HepG2 (cell line): ENCODE data around the gene COL18A1. TPM values are rescaled to one million over a fixed set of nuclear protein-coding genes. Genes with fewer than 3 reads are reported as not detected.

ENCODE experiments used
- AGO1 ChIP-seq: fragments of 200-400 bp; formaldehyde crosslinking; IDR thresholded peaks from 2 replicates; pipeline ENCODE4 v1.6.1; 2017; ENCODE audit warnings: mild to moderate bottlenecking, low read depth, low read length, moderate library complexity; ENCODE audit not compliant: poor library complexity, severe bottlenecking
- ARNT ChIP-seq: fragments of 450-650 bp; IDR thresholded peaks from 2 replicates; pipeline ENCODE4 v1.6.1; 2017
- ATF6 ChIP-seq: sonication (generic); formaldehyde crosslinking; conservative IDR thresholded peaks from 2 replicates; pipeline ENCODE4 v1.4.0; 2020; ENCODE audit warnings: missing genetic modification reagents
- EED ChIP-seq: sonication (generic); formaldehyde crosslinking; IDR thresholded peaks from 2 replicates; pipeline ENCODE4 v1.5.0; 2020; ENCODE audit warnings: mild to moderate bottlenecking, missing genetic modification reagents
- FOXM1 ChIP-seq: sonication (generic); formaldehyde crosslinking; IDR thresholded peaks from 2 replicates; pipeline ENCODE4 v1.5.0; 2020; ENCODE audit warnings: missing genetic modification reagents
- HDAC2 ChIP-seq: sonication (generic); formaldehyde crosslinking; IDR thresholded peaks from 2 replicates; pipeline ENCODE4 v1.4.0; 2020; ENCODE audit warnings: missing genetic modification reagents
- HNRNPLL ChIP-seq: fragments of 200-400 bp; formaldehyde crosslinking; IDR thresholded peaks from 2 replicates; pipeline ENCODE4 v1.6.1; 2017; ENCODE audit warnings: mild to moderate bottlenecking, low read depth, low read length; ENCODE audit not compliant: poor library complexity, severe bottlenecking
- JUNB ChIP-seq: sonication (generic); formaldehyde crosslinking; IDR thresholded peaks from 2 replicates; pipeline ENCODE4 v1.8.0; 2022; ENCODE audit warnings: missing genetic modification reagents, mild to moderate bottlenecking, borderline replicate concordance
- POGK ChIP-seq: sonication (generic); formaldehyde crosslinking; conservative IDR thresholded peaks from 2 replicates; pipeline ENCODE4 v1.8.0; 2022; ENCODE audit warnings: mild to moderate bottlenecking, moderate library complexity, missing genetic modification reagents
- POLR2AphosphoS5 ChIP-seq: IDR thresholded peaks from 2 replicates; pipeline ENCODE4 v1.6.1; 2012; ENCODE audit warnings: low read depth, low read length
- TAF1 ChIP-seq: sonication (generic); formaldehyde crosslinking; IDR thresholded peaks from 2 replicates; pipeline ENCODE4 v1.4.0; 2020; ENCODE audit warnings: missing genetic modification reagents
- YY1 ChIP-seq: IDR thresholded peaks from 2 replicates; pipeline ENCODE4 v1.6.1; 2011; ENCODE audit warnings: low read length, low read depth, moderate library complexity, mild to moderate bottlenecking; ENCODE audit not compliant: insufficient read depth, insufficient replicate concordance
- ZBTB21 ChIP-seq: sonication (generic); formaldehyde crosslinking; IDR thresholded peaks from 2 replicates; pipeline ENCODE4 v1.4.0; 2020; ENCODE audit warnings: missing genetic modification reagents
- ZFP36L1 ChIP-seq: sonication (generic); formaldehyde crosslinking; IDR thresholded peaks from 2 replicates; pipeline ENCODE4 v1.8.0; 2022; ENCODE audit warnings: mild to moderate bottlenecking, missing genetic modification reagents, moderate library complexity
- ZKSCAN1 ChIP-seq: fragments of 150-350 bp; IDR thresholded peaks from 2 replicates; pipeline ENCODE4 v1.6.1; 2014; ENCODE audit warnings: low read length
- ZNF3 ChIP-seq: IDR thresholded peaks from 2 replicates; pipeline ENCODE4 v1.7.0; 2017; ENCODE audit warnings: inconsistent platforms
- ZNF501 ChIP-seq: sonication (generic); formaldehyde crosslinking; IDR thresholded peaks from 2 replicates; pipeline ENCODE4 v1.5.1; 2020; ENCODE audit warnings: mild to moderate bottlenecking, moderate library complexity, missing genetic modification reagents
- ZNF639 ChIP-seq: conservative IDR thresholded peaks from 2 replicates; pipeline ENCODE4 v1.6.1; 2018; ENCODE audit warnings: missing genetic modification reagents
- ZNF660 ChIP-seq: sonication (generic); formaldehyde crosslinking; IDR thresholded peaks from 2 replicates; pipeline ENCODE4 v1.5.1; 2020; ENCODE audit warnings: mild to moderate bottlenecking, low read depth, missing genetic modification reagents, borderline replicate concordance
- ZSCAN20 ChIP-seq: sonication (generic); formaldehyde crosslinking; IDR thresholded peaks from 2 replicates; pipeline ENCODE4 v1.4.0; 2020; ENCODE audit warnings: missing genetic modification reagents, mild to moderate bottlenecking, borderline replicate concordance
- ZSCAN22 ChIP-seq: sonication (generic); formaldehyde crosslinking; IDR thresholded peaks from 2 replicates; pipeline ENCODE4 v1.4.0; 2020; ENCODE audit warnings: mild to moderate bottlenecking, missing genetic modification reagents
- ZSCAN31 ChIP-seq: sonication (generic); formaldehyde crosslinking; IDR thresholded peaks from 2 replicates; pipeline ENCODE4 v1.5.0; 2020; ENCODE audit warnings: low read depth, mild to moderate bottlenecking, missing genetic modification reagents
- polyA plus RNA-seq, 8 experiments: library from polyadenylated mRNA; depleted of rRNA in 3 of 8; stranded (reverse) in 7 of 8; unstranded in 1 of 8; fragments of >200 nt; fragmentation: Illumina TruSeq in 4 of 8; extraction: Trizol in 4 of 8; gene quantifications; 2 replicates each; pipeline versions ENCODE4 v1.2.1 to v1.2.3, GENCODE V29; 2011 to 2016; ENCODE audit warnings: low read depth in 4 of 8, missing spikeins in 1 of 8, mixed read lengths in 1 of 8; ENCODE audit not compliant: insufficient read depth in 1 of 8
- total RNA-seq, 5 experiments: library from RNA; depleted of rRNA; stranded (reverse); fragments of >200 nt; fragmentation: Illumina TruSeq; extraction: Trizol; gene quantifications; 2 replicates each; pipeline ENCODE4 v1.2.3, GENCODE V29; 2016; ENCODE audit warnings: low read depth in 1 of 5
- TF ChIP-seq, protein P1 (sequence below): sonication (generic); formaldehyde crosslinking; IDR thresholded peaks from 2 replicates; pipeline ENCODE4 v1.5.1; 2020; ENCODE audit warnings: mild to moderate bottlenecking, missing genetic modification reagents, moderate library complexity

Gene COL18A1
- total and polyA plus RNA-seq, 2 of the 13 experiments (the other 11 are each of a cell fraction or from before 2014, with no cell fraction given), result 79.0 to 102 TPM

DNA sequence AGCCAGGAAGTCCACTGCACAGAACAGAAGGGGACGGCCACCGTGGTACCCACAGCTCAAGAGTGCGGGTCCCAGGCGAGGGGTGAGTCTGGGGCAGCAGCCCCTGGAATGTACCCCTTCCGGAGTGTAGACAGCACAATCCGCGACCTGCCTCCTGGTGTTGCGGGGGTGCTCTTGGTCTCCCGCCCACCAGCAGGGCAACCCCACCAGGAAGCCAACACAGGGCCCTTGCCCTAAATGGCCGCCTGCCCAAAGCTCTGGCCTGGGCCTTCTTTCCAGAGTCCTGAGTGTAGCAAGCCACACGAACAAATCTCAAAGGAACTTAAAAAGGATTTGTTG is 138.4 kb downstream of the COL18A1 start (continued):
- TF ChIP-seq FOXM1 (CRISPR knock-in tag) (no peak), POLR2AphosphoS5 (no peak), ZKSCAN1 (no peak), ZNF3 (CRISPR knock-in tag) (no peak), ZFP36L1 (CRISPR knock-in tag) (no peak), HNRNPLL (no peak), ZBTB21 (CRISPR knock-in tag) (no peak), EED (CRISPR knock-in tag) (no peak), ZSCAN31 (CRISPR knock-in tag) (no peak), ZSCAN22 (CRISPR knock-in tag) (no peak), TAF1 (no peak), ZNF639 (no peak), ARNT (no peak), ZNF501 (CRISPR knock-in tag) (peak; percentile 17; the same call in 1 of the 2 replicates), YY1 (peak; percentile 40), JUNB (no peak), POGK (CRISPR knock-in tag) (no peak), HDAC2 (CRISPR knock-in tag) (no peak), ATF6 (CRISPR knock-in tag) (no peak), ZSCAN20 (CRISPR knock-in tag) (no peak), ZNF660 (CRISPR knock-in tag) (no peak), AGO1 (no peak)
- TF ChIP-seq, protein P1, sequence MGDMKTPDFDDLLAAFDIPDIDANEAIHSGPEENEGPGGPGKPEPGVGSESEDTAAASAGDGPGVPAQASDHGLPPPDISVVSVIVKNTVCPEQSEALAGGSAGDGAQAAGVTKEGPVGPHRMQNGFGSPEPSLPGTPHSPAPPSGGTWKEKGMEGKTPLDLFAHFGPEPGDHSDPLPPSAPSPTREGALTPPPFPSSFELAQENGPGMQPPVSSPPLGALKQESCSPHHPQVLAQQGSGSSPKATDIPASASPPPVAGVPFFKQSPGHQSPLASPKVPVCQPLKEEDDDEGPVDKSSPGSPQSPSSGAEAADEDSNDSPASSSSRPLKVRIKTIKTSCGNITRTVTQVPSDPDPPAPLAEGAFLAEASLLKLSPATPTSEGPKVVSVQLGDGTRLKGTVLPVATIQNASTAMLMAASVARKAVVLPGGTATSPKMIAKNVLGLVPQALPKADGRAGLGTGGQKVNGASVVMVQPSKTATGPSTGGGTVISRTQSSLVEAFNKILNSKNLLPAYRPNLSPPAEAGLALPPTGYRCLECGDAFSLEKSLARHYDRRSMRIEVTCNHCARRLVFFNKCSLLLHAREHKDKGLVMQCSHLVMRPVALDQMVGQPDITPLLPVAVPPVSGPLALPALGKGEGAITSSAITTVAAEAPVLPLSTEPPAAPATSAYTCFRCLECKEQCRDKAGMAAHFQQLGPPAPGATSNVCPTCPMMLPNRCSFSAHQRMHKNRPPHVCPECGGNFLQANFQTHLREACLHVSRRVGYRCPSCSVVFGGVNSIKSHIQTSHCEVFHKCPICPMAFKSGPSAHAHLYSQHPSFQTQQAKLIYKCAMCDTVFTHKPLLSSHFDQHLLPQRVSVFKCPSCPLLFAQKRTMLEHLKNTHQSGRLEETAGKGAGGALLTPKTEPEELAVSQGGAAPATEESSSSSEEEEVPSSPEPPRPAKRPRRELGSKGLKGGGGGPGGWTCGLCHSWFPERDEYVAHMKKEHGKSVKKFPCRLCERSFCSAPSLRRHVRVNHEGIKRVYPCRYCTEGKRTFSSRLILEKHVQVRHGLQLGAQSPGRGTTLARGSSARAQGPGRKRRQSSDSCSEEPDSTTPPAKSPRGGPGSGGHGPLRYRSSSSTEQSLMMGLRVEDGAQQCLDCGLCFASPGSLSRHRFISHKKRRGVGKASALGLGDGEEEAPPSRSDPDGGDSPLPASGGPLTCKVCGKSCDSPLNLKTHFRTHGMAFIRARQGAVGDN, result peak; percentile 13; the same call in 1 of the 2 replicates
